HepG2 (cell line): ENCODE data around the gene PFN2. TPM values are rescaled to one million over a fixed set of nuclear protein-coding genes. Genes with fewer than 3 reads are reported as not detected.

Source experiments
- ASH2L ChIP-seq: fragments of 300-600, 200-600 bp; sonication (generic); IDR thresholded peaks from 2 replicates; pipeline ENCODE4 v1.7.0; 2017; ENCODE audit warnings: low read depth, mild to moderate bottlenecking, moderate library complexity, mixed read lengths, low read length; ENCODE audit not compliant: insufficient read length
- BHLHE40 ChIP-seq: IDR thresholded peaks from 2 replicates; pipeline ENCODE4 v1.6.1; 2011; ENCODE audit warnings: low read length, improper control_type of control experiment
- CERS6 ChIP-seq: sonication (generic); formaldehyde crosslinking; IDR thresholded peaks from 2 replicates; pipeline ENCODE4 v1.5.0; 2020; ENCODE audit warnings: missing genetic modification reagents
- HMGXB4 ChIP-seq, 2 experiments: sonication (generic) in 1 of 2; formaldehyde crosslinking in 1 of 2; IDR thresholded peaks; 2 replicates each; pipeline versions ENCODE4 v1.4.0 to v1.6.1; 2018 to 2020; ENCODE audit warnings: missing genetic modification reagents in 2 of 2, borderline replicate concordance in 1 of 2, low read depth in 1 of 2, mild to moderate bottlenecking in 1 of 2, missing biosample characterization in 1 of 2
- IKZF5 ChIP-seq: IDR thresholded peaks from 2 replicates; pipeline ENCODE4 v1.6.1; 2018; ENCODE audit warnings: missing genetic modification reagents, mild to moderate bottlenecking, missing compliant biosample characterization
- KAT2B ChIP-seq: fragments of 150-350 bp; IDR thresholded peaks from 2 replicates; pipeline ENCODE4 v1.6.1; 2014; ENCODE audit warnings: low read depth, low read length, borderline replicate concordance
- KMT2A ChIP-seq: sonication (generic); formaldehyde crosslinking; IDR thresholded peaks from 2 replicates; pipeline ENCODE4 v1.4.0; 2020; ENCODE audit warnings: missing genetic modification reagents
- MTA1 ChIP-seq: sonication (generic); formaldehyde crosslinking; IDR thresholded peaks from 2 replicates; pipeline ENCODE4 v1.4.0; 2020; ENCODE audit warnings: missing genetic modification reagents, mild to moderate bottlenecking, borderline replicate concordance
- RARG ChIP-seq: sonication (generic); formaldehyde crosslinking; IDR thresholded peaks from 2 replicates; pipeline ENCODE4 v1.4.0; 2020; ENCODE audit warnings: low read depth, mild to moderate bottlenecking, missing genetic modification reagents
- RNF2 ChIP-seq: fragments of 450-650 bp; conservative IDR thresholded peaks from 2 replicates; pipeline ENCODE4 v1.6.1; 2016; ENCODE audit warnings: low read depth
- RXRB ChIP-seq: IDR thresholded peaks from 2 replicates; pipeline ENCODE4 v1.6.1; 2016; ENCODE audit warnings: borderline replicate concordance, missing genetic modification reagents, missing compliant biosample characterization
- SAP130 ChIP-seq: IDR thresholded peaks from 2 replicates; pipeline ENCODE4 v1.6.1; 2016; ENCODE audit warnings: low read depth
- ZNF24 ChIP-seq: fragments of 450-650 bp; IDR thresholded peaks from 2 replicates; pipeline ENCODE4 v1.6.1; 2017; ENCODE audit warnings: antibody characterized with exemption, mild to moderate bottlenecking
- ZNF816 ChIP-seq: sonication (generic); formaldehyde crosslinking; IDR thresholded peaks from 2 replicates; pipeline ENCODE4 v1.8.0; 2022; ENCODE audit warnings: missing genetic modification reagents, mild to moderate bottlenecking, borderline replicate concordance
- ZSCAN22 ChIP-seq: sonication (generic); formaldehyde crosslinking; IDR thresholded peaks from 2 replicates; pipeline ENCODE4 v1.4.0; 2020; ENCODE audit warnings: mild to moderate bottlenecking, missing genetic modification reagents
- polyA plus RNA-seq, 8 experiments: library from polyadenylated mRNA; depleted of rRNA in 3 of 8; stranded (reverse) in 7 of 8; unstranded in 1 of 8; fragments of >200 nt; fragmentation: Illumina TruSeq in 4 of 8; extraction: Trizol in 4 of 8; gene quantifications; 2 replicates each; pipeline versions ENCODE4 v1.2.1 to v1.2.3, GENCODE V29; 2011 to 2016; ENCODE audit warnings: low read depth in 4 of 8, missing spikeins in 1 of 8, mixed read lengths in 1 of 8; ENCODE audit not compliant: insufficient read depth in 1 of 8
- total RNA-seq, 5 experiments: library from RNA; depleted of rRNA; stranded (reverse); fragments of >200 nt; fragmentation: Illumina TruSeq; extraction: Trizol; gene quantifications; 2 replicates each; pipeline ENCODE4 v1.2.3, GENCODE V29; 2016; ENCODE audit warnings: low read depth in 1 of 5
- TF ChIP-seq, protein P1 (sequence below): sonication (generic); formaldehyde crosslinking; IDR thresholded peaks from 2 replicates; pipeline ENCODE4 v1.8.1; 2023; ENCODE audit warnings: mild to moderate bottlenecking, moderate library complexity, missing genetic modification reagents
- TF ChIP-seq, protein P2 (sequence below): sonication (generic); formaldehyde crosslinking; IDR thresholded peaks from 2 replicates; pipeline ENCODE4 v1.4.0; 2020; ENCODE audit warnings: mild to moderate bottlenecking, missing genetic modification reagents, borderline replicate concordance
- TF ChIP-seq, protein P3 (sequence below): fragments of 450-650 bp; IDR thresholded peaks from 2 replicates; pipeline ENCODE4 v1.6.1; 2017

Gene PFN2
- total and polyA plus RNA-seq, 2 of the 13 experiments (the other 11 are each of a cell fraction or from before 2014, with no cell fraction given): 57.3 to 150 TPM

DNA sequence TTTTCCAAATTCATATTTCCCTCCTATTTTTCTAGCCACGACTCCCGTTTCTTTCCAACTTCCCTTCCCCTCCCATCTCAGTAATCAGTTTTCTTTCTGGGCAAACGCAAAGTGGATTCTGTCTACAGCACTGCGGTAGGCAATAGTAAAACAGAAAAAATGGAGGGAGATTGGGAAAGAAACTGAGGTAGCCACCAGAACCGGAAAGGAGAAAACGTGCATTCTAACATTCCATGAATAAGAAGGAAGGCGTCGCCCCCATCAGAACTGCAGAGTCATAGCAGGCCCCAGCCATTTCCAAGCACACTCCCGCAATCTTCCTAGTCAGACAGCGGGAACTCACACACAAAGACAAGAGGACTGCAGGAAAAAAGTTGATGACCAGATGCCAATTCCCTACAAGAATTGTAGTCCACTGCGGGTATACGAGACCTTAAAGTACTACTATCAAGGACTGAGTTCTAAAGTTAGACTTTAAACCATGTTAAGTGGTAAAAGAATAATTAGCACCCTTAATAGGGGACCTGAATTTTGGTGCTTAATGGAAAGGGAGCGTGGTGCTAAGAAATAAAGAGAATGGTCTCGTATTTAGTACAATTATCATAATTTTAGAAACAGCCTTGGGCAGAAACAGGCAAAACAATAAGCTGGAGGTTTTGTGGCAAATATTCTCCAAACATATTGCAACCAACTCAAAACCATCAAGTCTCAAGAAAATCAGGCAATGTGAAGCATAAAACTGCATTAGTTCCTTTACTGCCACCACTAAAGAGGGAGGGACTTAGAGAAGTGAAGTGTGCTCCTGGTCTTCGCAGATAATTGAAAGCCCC, 1.4 kb downstream of the PFN2 start (continued):
- TF ChIP-seq MTA1 (CRISPR knock-in tag) (no peak), KAT2B (no peak), ZSCAN22 (CRISPR knock-in tag) (peak; percentile 95), RARG (CRISPR knock-in tag) (no peak), BHLHE40 (peak; percentile 38; the same call in 1 of the 2 replicates), ASH2L (peak; percentile 35), CERS6 (CRISPR knock-in tag) (no peak), RXRB (CRISPR knock-in tag) (no peak), KMT2A (peak; percentile 50; the same call in 1 of the 2 replicates), RNF2 (no peak), HMGXB4 (CRISPR knock-in tag; IDR thresholded peaks at IDR 0.05; ENCODE audit: borderline replicate concordance in 1 of 2, low read depth in 1 of 2) (peak in 1 of 2 experiments; percentile 40; a peak in 1 of 4 replicates), IKZF5 (0 out of 2 replicates have a peak, but pooled peaks have one; percentile 15), ZNF24 (no peak), SAP130 (CRISPR knock-in tag) (peak; percentile 72), ZNF816 (no peak)
- TF ChIP-seq, protein P1, sequence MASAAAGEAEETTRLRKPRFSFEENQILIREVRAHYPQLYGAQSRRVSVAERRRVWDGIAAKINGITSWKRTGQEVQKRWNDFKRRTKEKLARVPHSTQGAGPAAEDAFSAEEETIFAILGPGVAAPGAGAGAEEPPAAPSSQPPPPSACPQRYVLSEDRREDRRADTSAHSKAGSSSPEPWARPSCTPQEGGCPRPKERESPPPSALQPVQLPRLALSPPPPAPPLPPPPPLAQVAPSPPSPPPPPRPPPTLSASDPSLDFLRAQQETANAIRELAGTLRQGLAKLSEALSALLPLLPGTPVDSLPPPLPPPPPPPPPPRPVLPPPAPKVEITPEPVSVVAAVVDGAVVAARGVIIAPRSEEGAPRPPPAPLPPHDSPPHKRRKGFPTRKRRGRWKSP (CRISPR knock-in tag): no peak
- TF ChIP-seq, protein P2, sequence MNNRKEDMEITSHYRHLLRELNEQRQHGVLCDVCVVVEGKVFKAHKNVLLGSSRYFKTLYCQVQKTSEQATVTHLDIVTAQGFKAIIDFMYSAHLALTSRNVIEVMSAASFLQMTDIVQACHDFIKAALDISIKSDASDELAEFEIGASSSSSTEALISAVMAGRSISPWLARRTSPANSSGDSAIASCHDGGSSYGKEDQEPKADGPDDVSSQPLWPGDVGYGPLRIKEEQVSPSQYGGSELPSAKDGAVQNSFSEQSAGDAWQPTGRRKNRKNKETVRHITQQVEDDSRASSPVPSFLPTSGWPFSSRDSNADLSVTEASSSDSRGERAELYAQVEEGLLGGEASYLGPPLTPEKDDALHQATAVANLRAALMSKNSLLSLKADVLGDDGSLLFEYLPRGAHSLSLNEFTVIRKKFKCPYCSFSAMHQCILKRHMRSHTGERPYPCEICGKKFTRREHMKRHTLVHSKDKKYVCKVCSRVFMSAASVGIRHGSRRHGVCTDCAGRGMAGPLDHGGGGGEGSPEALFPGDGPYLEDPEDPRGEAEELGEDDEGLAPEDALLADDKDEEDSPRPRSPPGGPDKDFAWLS: no peak
- TF ChIP-seq, protein P3, sequence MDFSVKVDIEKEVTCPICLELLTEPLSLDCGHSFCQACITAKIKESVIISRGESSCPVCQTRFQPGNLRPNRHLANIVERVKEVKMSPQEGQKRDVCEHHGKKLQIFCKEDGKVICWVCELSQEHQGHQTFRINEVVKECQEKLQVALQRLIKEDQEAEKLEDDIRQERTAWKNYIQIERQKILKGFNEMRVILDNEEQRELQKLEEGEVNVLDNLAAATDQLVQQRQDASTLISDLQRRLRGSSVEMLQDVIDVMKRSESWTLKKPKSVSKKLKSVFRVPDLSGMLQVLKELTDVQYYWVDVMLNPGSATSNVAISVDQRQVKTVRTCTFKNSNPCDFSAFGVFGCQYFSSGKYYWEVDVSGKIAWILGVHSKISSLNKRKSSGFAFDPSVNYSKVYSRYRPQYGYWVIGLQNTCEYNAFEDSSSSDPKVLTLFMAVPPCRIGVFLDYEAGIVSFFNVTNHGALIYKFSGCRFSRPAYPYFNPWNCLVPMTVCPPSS: no peak
